ENCODE measurements around the gene NSDHL. TPM values are rescaled to one million over a fixed set of nuclear protein-coding genes. Genes with fewer than 3 reads are reported as not detected.

Gene NSDHL
- polyA plus RNA-seq, 2 donors = 43.3 to 60.6 TPM

DNA sequence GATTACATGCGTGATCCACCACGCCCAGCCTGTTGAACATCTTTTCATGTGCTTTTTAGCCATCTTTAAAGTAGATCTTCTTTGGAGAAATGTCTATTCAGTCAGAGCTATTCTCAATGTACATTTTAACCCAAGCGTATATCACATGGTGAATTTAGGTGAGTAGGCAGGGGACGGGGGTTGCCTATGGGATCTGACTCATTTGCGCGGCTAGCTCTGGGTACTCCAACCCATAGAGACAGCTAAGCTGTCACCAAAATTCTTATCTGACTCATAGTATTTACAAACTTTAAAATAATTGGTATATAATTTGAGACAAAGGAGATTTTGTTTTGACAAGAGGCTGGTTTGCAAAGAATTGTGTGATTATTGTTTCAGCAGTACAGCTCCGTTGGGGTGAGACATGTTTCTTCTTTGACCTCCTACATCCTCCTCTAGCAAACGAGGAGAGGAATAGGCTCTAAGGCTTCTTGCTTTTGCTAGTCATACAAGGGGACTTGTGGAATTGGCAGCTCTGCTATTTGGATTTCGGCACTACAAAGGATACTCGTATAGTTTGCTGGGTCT is 12.0 kb downstream of the NSDHL start:
- H3K4me1 ChIP-seq (ENCODE audit: control insufficient read depth in 2 of 2, insufficient read depth in 2 of 2, low read length in 1 of 2) = peaks cover 0 to 8% of the 10 kb centered on the region in 2 donors
- no peak overlapping the region for H3K4me3 ChIP-seq (ENCODE audit: low read depth in 1 of 2, low read length in 2 of 2)
- H3K9me3 ChIP-seq (ENCODE audit: control insufficient read depth in 2 of 2, insufficient read depth in 1 of 2, low read depth in 1 of 2, low read length in 1 of 2) = peaks cover 0 to 2% of the 10 kb centered on the region in 2 donors
- no peaks in the 10 kb centered on the region for H3K27me3 ChIP-seq (ENCODE audit: control insufficient read depth in 1 of 2, insufficient read depth in 2 of 2, low read length in 2 of 2)
- WGBS, 2 donors = 91% methylated on average over 10 of the region's 10 CpGs
- H3K27ac ChIP-seq (ENCODE audit: low read depth in 2 of 2, low read length in 1 of 2) = no peak overlapping the region
- H3K36me3 ChIP-seq (ENCODE audit: control insufficient read depth in 2 of 2, insufficient read depth in 2 of 2, low read length in 1 of 2) = peaks cover 3 to 6% of the 10 kb centered on the region in 2 donors

DNA sequence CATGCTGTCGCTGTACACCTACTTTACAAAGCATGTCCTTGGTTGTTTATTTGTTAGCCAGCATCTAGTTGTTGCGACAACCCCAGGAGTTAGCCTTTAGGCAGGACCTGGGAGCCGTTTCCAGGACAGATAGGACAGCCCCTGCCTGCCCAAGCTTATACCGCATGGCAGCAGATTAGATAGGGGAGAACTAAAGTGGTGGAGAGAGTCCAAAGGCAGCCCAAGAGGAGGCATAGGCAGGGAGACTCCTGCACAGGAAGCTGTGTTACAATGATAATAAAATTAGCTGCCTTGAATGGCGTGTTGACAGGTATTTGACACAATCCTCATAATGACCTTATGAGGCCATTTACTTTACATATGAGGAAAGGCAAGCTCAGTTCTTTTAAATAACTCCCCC is 13.0 kb downstream of the NSDHL start:
- peaks cover 0 to 2% of the 10 kb centered on the region in 2 donors for H3K9me3 ChIP-seq (ENCODE audit: control insufficient read depth in 2 of 2, insufficient read depth in 1 of 2, low read depth in 1 of 2, low read length in 1 of 2)
- H3K4me1 ChIP-seq (ENCODE audit: control insufficient read depth in 2 of 2, insufficient read depth in 2 of 2, low read length in 1 of 2) = peaks cover 0 to 8% of the 10 kb centered on the region in 2 donors
- no peak overlapping the region for H3K27ac ChIP-seq (ENCODE audit: low read depth in 2 of 2, low read length in 1 of 2)
- H3K36me3 ChIP-seq (ENCODE audit: control insufficient read depth in 2 of 2, insufficient read depth in 2 of 2, low read length in 1 of 2) = peaks cover 3 to 6% of the 10 kb centered on the region in 2 donors
- H3K4me3 ChIP-seq (ENCODE audit: low read depth in 1 of 2, low read length in 2 of 2) = no peak overlapping the region
- 82 to 93% methylated on average over 5 of the region's 5 CpGs for WGBS, 2 donors
- H3K27me3 ChIP-seq (ENCODE audit: control insufficient read depth in 1 of 2, insufficient read depth in 2 of 2, low read length in 2 of 2) = no peaks in the 10 kb centered on the region

GRCh38 chrX:152844256-152844655 is 13.4 kb downstream of the NSDHL start:
- WGBS, 2 donors = 77 to 80% methylated on average over 6 of the region's 6 CpGs
- H3K4me1 ChIP-seq (ENCODE audit: control insufficient read depth in 2 of 2, insufficient read depth in 2 of 2, low read length in 1 of 2) = peaks cover 0 to 8% of the 10 kb centered on the region in 2 donors
- peaks cover 3 to 7% of the 10 kb centered on the region in 2 donors for H3K36me3 ChIP-seq (ENCODE audit: control insufficient read depth in 2 of 2, insufficient read depth in 2 of 2, low read length in 1 of 2)
- no peak overlapping the region for H3K4me3 ChIP-seq (ENCODE audit: low read depth in 1 of 2, low read length in 2 of 2)
- H3K27me3 ChIP-seq (ENCODE audit: control insufficient read depth in 1 of 2, insufficient read depth in 2 of 2, low read length in 2 of 2) = no peaks in the 10 kb centered on the region
- H3K9me3 ChIP-seq (ENCODE audit: control insufficient read depth in 2 of 2, insufficient read depth in 1 of 2, low read depth in 1 of 2, low read length in 1 of 2) = peaks cover 0 to 2% of the 10 kb centered on the region in 2 donors
- no peak overlapping the region for H3K27ac ChIP-seq (ENCODE audit: low read depth in 2 of 2, low read length in 1 of 2)

DNA sequence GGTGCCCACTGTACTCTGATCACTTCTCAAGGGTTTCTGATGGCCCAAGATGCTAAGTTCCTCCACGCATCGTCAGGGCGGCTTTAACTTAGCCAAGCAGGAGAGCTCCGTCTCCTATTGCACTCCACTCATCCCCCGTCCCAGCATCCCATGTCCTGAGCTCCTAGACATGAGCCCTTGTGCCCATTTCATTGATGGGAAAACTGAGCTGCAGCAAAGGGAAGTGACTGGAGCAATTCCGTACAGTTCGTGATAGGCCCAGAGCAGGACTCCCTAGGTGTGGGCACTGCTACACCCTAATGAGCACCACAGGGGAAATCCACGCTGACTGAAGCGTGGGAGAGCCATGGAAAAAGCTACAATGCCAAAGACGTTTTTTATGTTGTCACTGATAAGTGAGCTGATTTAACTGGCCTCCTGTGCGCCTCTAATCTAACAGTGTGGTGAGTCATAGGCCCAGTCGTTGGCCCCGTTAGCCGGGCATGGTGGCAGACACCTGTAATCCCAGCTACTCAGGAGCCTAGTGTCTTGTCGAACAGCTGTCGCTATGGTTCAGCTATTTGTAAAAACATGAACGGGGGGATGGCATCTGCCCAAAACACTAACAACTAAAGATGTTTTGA is 14.9 kb downstream of the NSDHL start:
- Histone ChIP-seq H3K36me3 (ENCODE audit: control insufficient read depth in 2 of 2, insufficient read depth in 2 of 2, low read length in 1 of 2) (peaks cover 3 to 14% of the 10 kb centered on the region in 2 donors), H3K9me3 (ENCODE audit: control insufficient read depth in 2 of 2, insufficient read depth in 1 of 2, low read depth in 1 of 2, low read length in 1 of 2) (peaks cover 0 to 2% of the 10 kb centered on the region in 2 donors), H3K27ac (ENCODE audit: low read depth in 2 of 2, low read length in 1 of 2) (no peak overlapping the region), H3K4me1 (ENCODE audit: control insufficient read depth in 2 of 2, insufficient read depth in 2 of 2, low read length in 1 of 2) (peaks cover 0 to 5% of the 10 kb centered on the region in 2 donors), H3K4me3 (ENCODE audit: low read depth in 1 of 2, low read length in 2 of 2) (no peak overlapping the region), H3K27me3 (ENCODE audit: control insufficient read depth in 1 of 2, insufficient read depth in 2 of 2, low read length in 2 of 2) (no peaks in the 10 kb centered on the region)
- 82 to 83% methylated on average over 17 of the region's 17 CpGs for WGBS, 2 donors

DNA sequence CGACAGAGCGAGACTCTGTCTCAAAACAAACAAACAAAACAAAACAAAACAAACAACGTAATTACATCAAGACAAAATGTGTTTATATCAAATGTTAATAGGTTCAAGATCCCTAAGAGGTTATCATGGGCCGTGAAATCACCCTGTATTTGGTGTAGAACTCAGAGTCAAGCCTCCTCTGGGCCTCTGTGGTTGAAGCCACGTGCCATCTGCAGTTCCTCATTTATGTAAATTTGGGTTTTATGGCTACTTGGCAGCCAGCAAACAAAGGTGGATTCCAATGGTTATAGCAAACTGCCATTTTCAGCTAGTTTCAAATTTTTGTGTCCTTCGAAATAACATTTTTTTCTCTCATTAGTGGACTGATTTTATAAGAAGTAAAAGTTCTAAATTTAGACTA is 16.4 kb downstream of the NSDHL start:
- 77 to 86% methylated on average over 6 of the region's 6 CpGs for WGBS, 2 donors
- Histone ChIP-seq H3K27ac (ENCODE audit: low read depth in 2 of 2, low read length in 1 of 2) (no peak overlapping the region), H3K27me3 (ENCODE audit: control insufficient read depth in 1 of 2, insufficient read depth in 2 of 2, low read length in 2 of 2) (no peaks in the 10 kb centered on the region), H3K36me3 (ENCODE audit: control insufficient read depth in 2 of 2, insufficient read depth in 2 of 2, low read length in 1 of 2) (peaks cover 3 to 26% of the 10 kb centered on the region in 2 donors), H3K9me3 (ENCODE audit: control insufficient read depth in 2 of 2, insufficient read depth in 1 of 2, low read depth in 1 of 2, low read length in 1 of 2) (peaks cover 0 to 2% of the 10 kb centered on the region in 2 donors), H3K4me1 (ENCODE audit: control insufficient read depth in 2 of 2, insufficient read depth in 2 of 2, low read length in 1 of 2) (peaks cover 0 to 2% of the 10 kb centered on the region in 2 donors), H3K4me3 (ENCODE audit: low read depth in 1 of 2, low read length in 2 of 2) (no peak overlapping the region)

DNA sequence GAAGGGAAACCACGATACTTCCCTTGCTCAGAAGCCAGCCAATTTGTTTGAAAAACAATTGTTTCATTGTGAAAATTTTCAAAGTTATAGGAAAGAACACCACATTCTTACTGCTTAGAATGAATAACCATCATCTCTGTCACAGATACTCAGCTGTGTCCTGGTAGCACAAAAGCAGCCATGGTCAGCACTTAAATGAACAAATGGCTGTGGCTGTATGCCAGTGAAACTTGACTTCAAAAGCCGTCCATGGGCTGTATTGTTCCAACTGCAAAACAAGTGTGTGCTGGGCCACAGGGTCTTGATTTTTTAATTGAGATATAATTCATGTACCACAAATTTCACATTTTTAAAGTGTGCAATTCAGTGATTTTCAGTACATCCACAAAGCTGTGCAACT is 19.6 kb downstream of the NSDHL start:
- no peaks in the 10 kb centered on the region for H3K27me3 ChIP-seq (ENCODE audit: control insufficient read depth in 1 of 2, insufficient read depth in 2 of 2, low read length in 2 of 2)
- no peak overlapping the region for H3K4me3 ChIP-seq (ENCODE audit: low read depth in 1 of 2, low read length in 2 of 2)
- H3K9me3 ChIP-seq (ENCODE audit: control insufficient read depth in 2 of 2, insufficient read depth in 1 of 2, low read depth in 1 of 2, low read length in 1 of 2) = no peaks in the 10 kb centered on the region
- H3K4me1 ChIP-seq (ENCODE audit: control insufficient read depth in 2 of 2, insufficient read depth in 2 of 2, low read length in 1 of 2) = no peaks in the 10 kb centered on the region
- WGBS, 2 donors = 68 to 82% methylated on average over 2 of the region's 2 CpGs
- peaks cover 0 to 28% of the 10 kb centered on the region in 2 donors for H3K36me3 ChIP-seq (ENCODE audit: control insufficient read depth in 2 of 2, insufficient read depth in 2 of 2, low read length in 1 of 2)
- no peak overlapping the region for H3K27ac ChIP-seq (ENCODE audit: low read depth in 2 of 2, low read length in 1 of 2)

DNA sequence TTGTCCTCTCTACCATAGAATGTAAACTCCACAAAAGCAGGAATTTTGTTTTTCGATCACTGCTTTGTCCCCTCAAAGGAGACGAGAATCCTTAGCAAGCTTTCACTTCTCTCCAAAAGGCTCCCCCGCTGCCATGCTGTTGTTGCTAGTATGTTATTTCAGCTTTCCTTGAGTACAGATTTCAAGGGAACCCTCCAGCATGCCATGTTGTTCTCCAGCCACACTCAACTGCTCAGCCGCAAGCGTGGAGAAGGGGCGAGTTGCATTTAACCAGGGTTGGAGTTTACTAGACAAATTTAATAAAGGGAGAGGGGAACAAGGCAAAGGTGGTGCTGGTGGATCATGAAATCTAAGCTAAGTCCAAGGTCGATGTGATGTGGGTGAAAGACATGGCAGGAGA is 23.1 kb downstream of the NSDHL start:
- 91 to 97% methylated on average over 7 of the region's 7 CpGs for WGBS, 2 donors

GRCh38 chrX:152861116-152861515 is 30.3 kb downstream of the NSDHL start:
- H3K27me3 ChIP-seq (ENCODE audit: control insufficient read depth in 1 of 2, insufficient read depth in 2 of 2, low read length in 2 of 2) = no peaks in the 10 kb centered on the region
- H3K4me3 ChIP-seq (ENCODE audit: low read depth in 1 of 2, low read length in 2 of 2) = no peak overlapping the region
- no peak overlapping the region for H3K27ac ChIP-seq (ENCODE audit: low read depth in 2 of 2, low read length in 1 of 2)
- peaks cover 0 to 4% of the 10 kb centered on the region in 2 donors for H3K4me1 ChIP-seq (ENCODE audit: control insufficient read depth in 2 of 2, insufficient read depth in 2 of 2, low read length in 1 of 2)
- H3K9me3 ChIP-seq (ENCODE audit: control insufficient read depth in 2 of 2, insufficient read depth in 1 of 2, low read depth in 1 of 2, low read length in 1 of 2) = peaks cover 0 to 3% of the 10 kb centered on the region in 2 donors
- 43 to 61% methylated on average over 3 of the region's 3 CpGs for WGBS, 2 donors
- peaks cover 0 to 19% of the 10 kb centered on the region in 2 donors for H3K36me3 ChIP-seq (ENCODE audit: control insufficient read depth in 2 of 2, insufficient read depth in 2 of 2, low read length in 1 of 2)

More for the DNA sequence above, 23.1 kb downstream of the NSDHL start:
- no peaks in the 10 kb centered on the region for H3K4me1 ChIP-seq (ENCODE audit: control insufficient read depth in 2 of 2, insufficient read depth in 2 of 2, low read length in 1 of 2)
- H3K36me3 ChIP-seq (ENCODE audit: control insufficient read depth in 2 of 2, insufficient read depth in 2 of 2, low read length in 1 of 2) = peaks cover 0 to 24% of the 10 kb centered on the region in 2 donors
- H3K4me3 ChIP-seq (ENCODE audit: low read depth in 1 of 2, low read length in 2 of 2) = no peak overlapping the region
- no peaks in the 10 kb centered on the region for H3K27me3 ChIP-seq (ENCODE audit: control insufficient read depth in 1 of 2, insufficient read depth in 2 of 2, low read length in 2 of 2)
- H3K27ac ChIP-seq (ENCODE audit: low read depth in 2 of 2, low read length in 1 of 2) = no peak overlapping the region
- H3K9me3 ChIP-seq (ENCODE audit: control insufficient read depth in 2 of 2, insufficient read depth in 1 of 2, low read depth in 1 of 2, low read length in 1 of 2) = no peaks in the 10 kb centered on the region

DNA sequence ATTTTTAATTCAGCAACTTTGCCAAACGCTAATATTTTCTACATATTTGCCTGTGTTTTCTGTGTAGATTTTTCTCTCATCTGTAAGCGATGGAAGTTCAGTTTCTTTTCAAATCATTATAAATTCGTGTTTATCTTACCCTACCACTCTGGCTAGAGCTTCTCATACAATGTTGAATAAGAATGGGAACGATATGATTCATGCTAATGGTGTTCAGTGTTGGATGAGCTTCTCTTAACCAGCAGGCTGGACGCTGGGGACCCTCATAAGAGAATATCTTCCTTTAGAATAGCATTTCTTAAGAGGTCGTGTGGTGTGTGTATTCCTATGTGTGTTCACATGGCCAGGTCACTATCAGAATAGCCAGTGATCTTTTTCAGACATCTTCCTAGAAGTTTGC is 31.0 kb downstream of the NSDHL start:
- H3K4me3 ChIP-seq (ENCODE audit: low read depth in 1 of 2, low read length in 2 of 2) = no peak overlapping the region
- H3K36me3 ChIP-seq (ENCODE audit: control insufficient read depth in 2 of 2, insufficient read depth in 2 of 2, low read length in 1 of 2) = peaks cover 3 to 23% of the 10 kb centered on the region in 2 donors
- WGBS, 2 donors = 71 to 74% methylated on average over 6 of the region's 6 CpGs
- H3K27ac ChIP-seq (ENCODE audit: low read depth in 2 of 2, low read length in 1 of 2) = no peak overlapping the region
- H3K27me3 ChIP-seq (ENCODE audit: control insufficient read depth in 1 of 2, insufficient read depth in 2 of 2, low read length in 2 of 2) = no peaks in the 10 kb centered on the region
- peaks cover 0 to 3% of the 10 kb centered on the region in 2 donors for H3K9me3 ChIP-seq (ENCODE audit: control insufficient read depth in 2 of 2, insufficient read depth in 1 of 2, low read depth in 1 of 2, low read length in 1 of 2)
- H3K4me1 ChIP-seq (ENCODE audit: control insufficient read depth in 2 of 2, insufficient read depth in 2 of 2, low read length in 1 of 2) = peaks cover 0 to 4% of the 10 kb centered on the region in 2 donors

Measured in esophagus (tissue), 2 donors.